Muscle of back (tissue), 11 donors: ENCODE data around the gene TYK2. TPM values are rescaled to one million over a fixed set of nuclear protein-coding genes. Genes with fewer than 3 reads are reported as not detected.
"Not testable (repeated sequence)": the region's sequence is repeated elsewhere in the genome, so short reads cannot be mapped to it uniquely, and the experiment has no call there.

Experiments
- DNase-seq, 3 donors: peaks; one replicate each; pipeline versions ENCODE4 v3.0.0 to v3.0.0-alpha.2; 2013
- polyA plus RNA-seq, 10 donors: library from polyadenylated mRNA; unstranded; fragments of 120-200 nt; gene quantifications; one replicate each; pipeline ENCODE4 v1.2.1, GENCODE V29; 2013; ENCODE audit not compliant: insufficient read length in 10 of 10

The TYK2 gene
- polyA plus RNA-seq, 10 donors: 49.2 to 99.2 (median 62.8) TPM

DNA sequence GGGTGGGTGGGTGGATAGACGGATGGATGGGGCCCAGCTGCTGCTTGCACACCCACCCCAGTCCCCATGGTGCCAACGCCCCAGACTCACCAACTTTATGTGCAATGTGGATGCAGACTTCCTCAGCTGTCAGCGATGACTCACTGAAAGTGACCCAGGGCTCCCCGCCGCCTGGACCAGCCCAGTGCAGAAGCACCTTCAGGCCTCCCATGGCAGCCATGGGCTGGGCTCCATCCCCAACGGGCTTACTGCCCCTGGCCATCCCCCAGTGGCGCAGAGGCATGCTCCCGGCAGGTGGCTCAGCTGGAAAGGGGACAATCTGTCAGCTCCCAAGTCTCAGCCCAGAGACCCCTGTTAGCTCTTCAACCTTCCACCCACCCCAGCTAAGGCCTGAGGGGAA is 2.2 kb downstream of the TYK2 start:
- no peak for DNase-seq

DNA sequence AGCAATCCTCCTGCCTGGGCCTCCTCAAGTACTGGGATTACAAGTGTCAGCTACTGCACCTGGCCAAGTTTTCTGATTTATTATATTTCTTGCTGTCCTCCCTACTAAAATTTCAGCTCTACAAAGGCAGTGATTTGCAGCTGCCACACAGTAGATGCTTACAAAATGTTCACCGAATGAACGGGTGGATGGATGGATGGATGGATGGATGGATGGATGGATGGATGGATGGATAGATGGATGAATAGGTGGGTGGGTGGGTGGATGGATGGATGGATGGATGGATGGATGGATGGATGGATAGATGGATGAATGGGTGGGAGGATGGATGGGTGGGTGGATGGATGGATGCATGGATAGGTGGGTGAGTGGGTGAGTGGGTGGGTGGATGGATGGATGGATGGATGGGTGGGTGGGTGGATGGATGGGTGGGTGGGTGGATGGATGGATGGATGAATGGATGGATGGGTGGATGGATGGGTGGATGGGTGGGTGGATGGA is 3.2 kb downstream of the TYK2 start:
- not testable (repeated sequence) for DNase-seq

DNA sequence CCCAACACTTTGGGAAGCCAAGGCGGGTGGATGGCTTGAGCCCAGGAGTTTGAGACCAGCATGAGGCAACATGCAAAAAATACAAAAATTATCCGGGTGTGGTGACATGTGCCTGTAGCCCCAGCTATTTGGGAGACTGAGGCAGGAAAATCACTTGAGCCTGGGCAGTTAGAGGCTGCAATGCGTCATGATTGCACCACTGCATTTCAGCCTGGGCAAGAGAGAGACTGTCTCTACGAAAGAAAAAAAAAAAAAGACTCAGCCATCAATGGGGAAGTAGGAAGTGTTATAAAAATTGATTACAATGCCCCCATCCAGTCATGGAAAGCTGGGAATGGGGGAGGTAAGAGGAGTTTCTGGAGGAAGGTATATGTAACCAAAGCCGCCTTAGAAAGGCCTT is 5.4 kb downstream of the TYK2 start:
- no peak for DNase-seq

DNA sequence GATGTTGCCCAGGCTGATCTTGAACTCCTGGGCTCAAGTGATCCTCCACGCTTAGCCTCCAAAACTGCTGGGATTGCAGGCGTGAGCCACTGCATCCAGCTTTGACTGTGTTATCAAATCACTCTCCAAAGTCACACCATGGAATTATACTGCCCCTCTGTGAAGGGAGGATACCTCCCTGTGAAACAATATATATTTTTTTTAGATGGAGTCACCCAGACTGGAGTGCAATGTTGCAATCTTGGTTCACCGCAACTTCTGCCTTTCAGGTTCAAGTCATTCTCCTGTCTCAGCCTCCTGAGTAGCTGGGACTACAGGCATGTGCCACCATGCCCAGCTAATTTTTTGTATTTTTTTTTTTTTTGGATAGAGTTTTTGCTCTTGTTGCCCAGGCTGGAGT is 7.7 kb downstream of the TYK2 start:
- DNase-seq: no peak

DNA sequence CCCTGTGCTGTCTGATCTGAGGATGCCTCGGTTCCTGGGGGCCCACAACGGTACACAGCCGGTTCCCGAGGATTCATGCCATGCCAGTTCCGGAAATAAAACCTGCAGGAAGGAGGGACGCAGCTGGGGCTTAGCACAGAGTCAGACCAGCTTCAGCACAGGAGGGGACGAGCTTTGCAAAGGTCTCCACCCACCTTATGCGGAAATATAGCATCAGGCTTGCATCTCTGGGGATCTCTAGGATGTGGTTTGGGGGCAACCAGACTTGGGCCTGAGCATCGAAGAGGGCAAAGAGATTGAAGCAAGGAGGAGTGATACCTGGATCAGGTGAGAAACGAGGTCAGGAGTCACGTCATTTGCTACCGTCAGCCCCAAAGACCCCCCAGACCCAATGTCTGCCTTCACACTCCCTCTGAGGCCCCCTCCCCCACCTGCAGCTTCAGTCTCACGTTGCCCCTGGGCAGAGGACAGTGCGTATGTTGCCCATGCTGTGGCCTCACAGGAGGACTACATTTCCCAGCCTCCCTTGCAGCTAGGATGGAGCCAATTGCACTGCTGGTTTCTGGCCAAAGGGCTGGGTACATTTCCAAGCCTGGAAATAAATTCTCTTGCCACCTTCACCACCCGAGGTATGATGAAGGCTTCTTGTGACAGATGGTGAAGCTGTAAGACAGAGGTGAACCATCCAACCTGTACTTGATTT is 12.1 kb downstream of the TYK2 start:
- no peak for DNase-seq

DNA sequence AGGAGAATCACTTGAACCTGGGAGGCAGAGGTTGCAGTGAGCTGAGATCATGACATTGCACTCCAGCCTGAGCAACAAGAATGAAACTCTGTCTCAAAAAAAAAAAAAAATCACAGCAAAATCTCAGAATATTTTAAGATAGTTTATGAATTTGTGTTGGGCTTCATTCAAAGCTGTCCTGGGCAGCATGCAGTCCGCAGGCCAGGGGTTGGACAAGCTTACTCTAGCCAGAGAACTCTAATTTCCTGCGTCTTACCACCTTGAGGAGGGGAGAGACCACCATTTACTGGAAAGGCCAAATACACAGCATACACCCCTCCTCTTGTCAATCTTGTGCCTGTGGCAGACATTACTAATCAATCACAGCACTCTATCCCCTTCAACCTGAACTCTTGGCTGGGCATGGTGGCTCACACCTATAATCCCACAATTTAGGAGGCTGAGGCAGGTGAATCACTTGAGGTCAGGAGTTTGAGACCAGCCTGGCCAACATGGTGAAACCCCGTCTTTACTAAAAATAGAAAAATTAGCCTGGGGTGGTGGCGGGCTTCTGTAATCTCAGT is 13.3 kb downstream of the TYK2 start:
- DNase-seq: not testable (repeated sequence)

DNA sequence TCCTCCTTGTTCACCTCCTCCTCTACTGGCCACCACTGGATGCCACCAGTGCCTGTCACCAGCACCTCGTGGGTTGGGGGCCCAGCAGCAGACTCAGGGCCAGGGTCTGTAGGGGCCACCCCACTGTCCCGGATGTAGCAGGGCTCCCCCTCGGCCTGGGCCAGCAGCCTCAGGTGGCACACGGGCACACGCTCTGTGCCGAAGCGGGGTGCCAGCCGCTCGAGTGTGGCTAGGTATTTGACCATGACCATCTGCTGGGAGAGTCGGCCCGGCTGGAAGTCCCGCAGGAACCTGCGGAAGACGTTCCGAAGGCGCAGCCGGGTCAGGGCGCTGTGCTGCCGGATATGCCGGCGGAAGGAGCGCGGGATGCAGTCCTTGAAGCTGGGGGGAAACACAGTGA is 14.9 kb downstream of the TYK2 start:
- DNase-seq: no peak

DNA sequence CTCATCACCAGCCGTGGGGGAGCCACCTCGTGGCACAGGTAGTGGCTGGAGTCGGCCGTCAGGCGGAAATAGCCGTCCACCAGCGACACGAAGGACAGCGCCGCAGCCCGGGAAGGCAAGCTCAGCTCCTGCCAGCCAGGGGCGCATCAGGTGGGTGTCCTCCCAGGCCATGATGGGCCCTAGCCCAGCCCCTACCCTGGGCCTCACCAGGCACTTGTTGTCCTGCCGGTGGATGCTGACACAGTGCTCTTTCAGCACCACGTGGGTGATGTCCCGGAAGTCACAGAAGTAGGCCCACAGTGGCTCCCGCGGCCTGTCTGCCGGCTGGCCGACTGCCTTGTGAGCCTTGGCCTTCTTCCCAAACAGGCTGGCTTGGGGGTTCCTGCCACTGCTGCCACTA is 15.7 kb downstream of the TYK2 start:
- DNase-seq: no peak

DNA sequence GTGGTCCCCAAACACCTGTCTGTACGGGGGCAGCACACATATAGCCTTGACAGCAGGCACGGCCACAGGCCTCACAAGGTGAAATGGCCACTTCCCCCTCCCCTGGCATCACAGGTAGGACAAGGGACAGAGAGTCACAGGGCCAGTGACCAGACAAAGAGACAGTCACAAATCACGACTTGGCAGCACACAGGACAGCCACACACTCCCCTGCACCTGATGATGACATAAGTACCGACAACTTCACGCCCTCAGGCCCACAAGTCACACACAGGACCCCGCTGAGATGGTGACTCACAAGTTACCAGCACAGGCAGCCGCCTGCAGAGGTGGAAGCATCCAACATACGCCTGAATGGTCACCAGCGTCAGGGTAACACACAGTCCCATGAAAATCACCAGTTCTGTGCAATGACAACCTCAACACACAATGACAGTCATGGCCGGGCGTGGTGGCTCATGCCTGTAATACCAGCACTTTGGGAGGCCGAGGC is 16.5 kb downstream of the TYK2 start:
- DNase-seq: no peak

DNA sequence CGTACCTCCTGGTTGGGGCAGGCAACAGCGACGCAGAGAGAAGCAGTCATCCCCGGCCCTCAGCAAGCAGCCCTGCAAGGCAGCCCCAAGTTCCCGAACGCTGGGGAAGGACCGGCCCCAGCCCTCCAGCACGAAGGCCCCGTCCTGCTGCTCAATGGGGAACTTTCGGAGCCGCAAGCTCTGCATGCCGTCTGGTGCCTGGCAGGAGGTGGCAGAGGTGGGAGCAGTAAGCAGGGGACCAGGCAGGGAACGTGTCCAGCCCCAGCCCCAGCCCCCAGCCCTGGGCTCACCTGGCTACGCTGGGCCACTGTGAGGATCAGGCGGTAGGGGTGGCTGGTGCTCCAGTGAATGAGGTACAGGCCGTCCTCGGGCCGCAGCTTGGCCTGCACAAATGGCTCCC is 18.1 kb downstream of the TYK2 start:
- DNase-seq: no peak

DNA sequence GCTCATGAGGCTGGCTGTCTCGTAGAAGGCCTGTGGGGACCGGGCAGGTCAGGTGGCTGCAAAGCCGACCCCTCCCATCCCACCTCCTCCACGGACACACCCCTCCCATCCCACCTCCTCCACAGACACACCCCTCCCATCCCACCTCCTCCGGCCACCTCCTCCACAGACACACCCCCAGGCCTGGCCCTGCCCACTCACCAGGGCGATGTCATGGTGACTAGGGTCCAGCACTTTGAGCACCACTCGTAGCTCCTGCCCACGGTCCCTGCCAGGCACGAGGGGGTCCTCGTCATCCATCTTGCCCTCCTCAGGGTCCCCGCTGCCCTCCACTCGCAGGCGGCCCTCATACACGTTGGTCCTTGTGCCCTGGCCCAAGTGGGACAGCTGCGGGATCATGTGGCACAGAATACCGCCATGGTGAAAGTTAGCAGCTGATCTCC is 18.8 kb downstream of the TYK2 start:
- no peak for DNase-seq

DNA sequence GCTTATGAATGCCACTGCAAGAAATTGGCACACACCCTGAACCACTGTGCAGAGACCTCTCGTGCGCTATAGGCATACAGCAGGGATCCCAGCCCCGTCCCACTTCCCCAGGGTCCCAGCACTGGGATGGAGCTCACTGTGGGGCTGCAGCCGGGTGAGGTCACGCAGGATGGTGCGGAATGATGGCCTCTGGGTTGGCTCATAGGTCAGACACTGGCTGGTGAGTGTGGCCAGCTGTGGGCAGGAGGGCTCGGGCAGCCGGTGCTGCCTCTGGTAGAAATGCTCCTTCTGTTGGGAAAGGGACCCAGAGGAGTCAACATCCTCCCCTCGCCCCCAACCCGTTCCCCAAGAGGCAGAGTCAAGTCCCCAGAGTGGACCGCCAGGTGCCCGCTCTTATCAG is 23.9 kb downstream of the TYK2 start:
- no peak for DNase-seq

DNA sequence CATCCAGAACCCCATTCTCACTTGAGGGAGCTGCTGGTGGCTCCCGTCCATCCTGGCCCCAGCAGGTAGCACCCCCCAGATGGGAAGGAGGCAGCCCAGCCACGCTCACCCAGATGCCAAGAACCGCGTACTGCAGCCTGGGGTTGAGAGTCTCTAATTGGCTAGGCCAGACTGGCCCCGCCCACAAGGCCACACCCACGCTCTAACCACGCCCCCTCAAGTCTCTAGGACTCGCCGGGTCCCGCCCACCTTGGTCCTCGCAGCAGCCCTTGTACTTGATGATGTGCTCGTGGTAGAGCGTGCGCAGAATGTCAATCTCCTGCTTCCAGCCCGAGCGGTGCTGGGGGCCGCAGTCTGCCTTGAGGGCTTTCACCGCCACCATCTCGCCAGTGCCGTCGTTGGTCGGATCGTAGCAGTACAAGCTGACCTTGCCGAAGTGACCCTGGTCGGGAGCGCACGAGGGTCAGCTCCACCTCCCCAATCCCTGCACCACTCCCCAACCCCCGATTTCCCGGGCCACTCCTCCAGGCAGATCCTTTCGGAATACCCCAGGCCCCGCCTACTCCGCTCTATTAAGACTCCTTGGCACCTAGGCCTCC is 26.5 kb downstream of the TYK2 start:
- peak in 1 of 3 donors; percentile 39 for DNase-seq

DNA sequence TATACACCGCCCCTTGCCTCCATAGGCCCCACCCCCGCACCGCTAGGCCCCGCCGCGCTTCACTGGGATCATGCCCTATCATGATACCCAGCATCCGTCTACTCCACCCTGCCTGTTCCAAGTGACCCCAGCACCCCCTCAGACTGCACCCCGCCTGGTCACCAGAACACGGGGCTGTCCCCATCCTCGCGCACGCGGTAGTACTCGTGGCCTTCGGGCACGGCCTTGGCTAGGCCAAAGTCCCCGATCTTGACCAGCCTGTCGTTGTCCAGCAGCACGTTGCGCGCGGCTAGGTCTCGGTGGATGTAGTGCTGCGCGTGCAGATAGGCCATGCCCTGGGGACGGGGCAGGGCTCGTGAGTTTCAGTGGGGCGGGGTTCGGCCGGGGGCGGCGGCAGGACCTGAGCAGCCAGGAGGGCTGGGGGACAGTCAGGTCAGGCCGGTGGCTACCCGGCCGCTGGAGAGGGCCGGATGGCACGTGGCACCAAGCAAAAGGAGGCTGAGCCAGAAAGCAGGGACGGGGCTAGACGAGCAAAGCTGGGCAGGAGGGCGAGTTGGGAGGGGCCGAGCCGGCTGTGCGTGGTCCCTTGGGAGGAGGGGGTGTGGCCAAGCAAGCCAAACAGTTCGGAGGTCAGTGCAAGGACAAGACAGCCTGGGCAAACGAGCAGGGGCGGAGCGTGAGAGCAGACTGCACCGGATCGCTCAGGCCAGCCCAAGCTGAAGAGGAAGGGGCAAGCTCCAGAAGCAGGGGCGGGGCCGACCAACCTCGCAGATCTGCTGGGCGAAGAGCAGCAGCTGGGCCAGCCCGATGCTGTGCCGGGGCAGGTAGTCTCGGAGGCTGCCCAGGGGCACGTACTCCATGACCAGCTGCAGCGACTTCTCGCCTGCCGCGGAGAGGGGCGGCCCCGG is 27.4 kb downstream of the TYK2 start:
- peak; percentile 24 to 75 (median 54) for DNase-seq

DNA sequence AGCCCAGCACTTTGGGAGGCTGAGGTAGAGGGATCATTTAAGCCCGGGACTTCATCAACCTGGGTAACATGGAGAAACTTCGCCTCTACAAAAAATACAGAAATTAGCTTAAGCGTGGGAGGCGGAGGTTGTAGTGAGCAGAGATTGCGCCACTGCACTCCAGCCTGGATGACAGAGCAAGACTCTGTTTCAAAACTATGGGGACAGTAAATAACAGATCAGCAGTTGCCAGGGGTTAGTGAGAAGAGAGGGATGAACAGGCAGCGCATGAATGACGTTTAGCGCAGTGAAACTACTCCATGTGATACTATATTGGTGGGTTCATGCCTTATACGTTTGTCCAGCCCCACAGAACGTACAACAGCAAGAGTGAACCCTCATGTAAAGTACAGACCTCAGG is 33.9 kb downstream of the TYK2 start:
- no peak for DNase-seq

DNA sequence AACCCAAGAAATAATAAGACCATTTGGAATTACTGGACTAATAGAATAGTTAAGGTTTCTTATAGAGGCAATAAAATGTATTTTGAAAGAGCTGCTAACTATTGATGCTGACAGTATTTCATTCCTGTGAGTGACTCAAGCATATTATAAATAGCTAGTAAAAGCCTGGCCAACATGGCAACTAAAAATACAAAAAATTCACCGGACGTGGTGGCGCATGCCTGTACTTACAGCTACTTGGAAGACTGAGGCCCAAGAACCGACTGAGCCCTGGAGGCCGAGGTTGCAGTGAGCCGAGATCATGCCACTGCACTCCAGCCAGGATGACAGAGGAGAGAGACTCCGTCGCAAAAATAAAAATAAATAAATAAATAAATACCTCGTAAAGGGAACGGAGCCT is 35.6 kb downstream of the TYK2 start:
- no peak for DNase-seq

DNA sequence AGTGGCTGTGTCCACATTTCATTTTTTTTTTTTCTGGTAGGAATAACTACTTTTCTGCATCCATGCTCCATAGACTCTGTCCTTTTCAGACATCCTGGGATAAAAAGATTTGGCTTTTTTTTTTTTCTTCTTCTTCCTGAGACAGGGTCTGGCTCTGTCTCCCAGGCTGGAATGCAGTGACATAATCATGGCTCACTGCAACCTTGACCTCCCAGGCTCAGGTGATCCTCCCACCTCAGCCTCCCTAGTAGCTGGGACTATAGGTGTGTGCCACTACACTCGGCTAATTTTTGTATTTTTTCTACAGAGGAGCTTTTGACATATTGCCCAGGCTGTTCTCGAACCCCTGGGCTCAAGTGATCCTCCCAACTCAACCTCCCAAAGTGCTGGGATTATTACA is 36.9 kb downstream of the TYK2 start:
- no peak for DNase-seq

DNA sequence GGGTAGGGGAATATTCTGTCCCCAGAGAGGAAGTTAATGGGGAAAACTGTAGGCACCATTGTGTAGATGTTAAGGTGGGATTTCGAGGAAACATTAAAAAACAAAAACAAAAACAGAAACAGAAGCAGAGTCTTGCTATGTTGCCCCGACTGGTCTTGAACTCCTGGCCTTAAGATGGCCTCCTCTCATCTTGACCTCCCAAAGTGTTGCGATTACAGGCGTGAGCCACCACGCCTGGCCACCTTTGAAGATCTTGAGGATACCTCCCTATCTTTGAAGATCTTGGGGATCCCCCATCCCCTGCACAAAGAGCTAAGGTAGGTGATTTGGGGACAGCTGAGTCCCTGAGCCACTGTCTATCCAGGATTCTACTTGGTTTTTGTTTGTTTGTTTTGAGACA is 40.4 kb downstream of the TYK2 start:
- no peak for DNase-seq

DNA sequence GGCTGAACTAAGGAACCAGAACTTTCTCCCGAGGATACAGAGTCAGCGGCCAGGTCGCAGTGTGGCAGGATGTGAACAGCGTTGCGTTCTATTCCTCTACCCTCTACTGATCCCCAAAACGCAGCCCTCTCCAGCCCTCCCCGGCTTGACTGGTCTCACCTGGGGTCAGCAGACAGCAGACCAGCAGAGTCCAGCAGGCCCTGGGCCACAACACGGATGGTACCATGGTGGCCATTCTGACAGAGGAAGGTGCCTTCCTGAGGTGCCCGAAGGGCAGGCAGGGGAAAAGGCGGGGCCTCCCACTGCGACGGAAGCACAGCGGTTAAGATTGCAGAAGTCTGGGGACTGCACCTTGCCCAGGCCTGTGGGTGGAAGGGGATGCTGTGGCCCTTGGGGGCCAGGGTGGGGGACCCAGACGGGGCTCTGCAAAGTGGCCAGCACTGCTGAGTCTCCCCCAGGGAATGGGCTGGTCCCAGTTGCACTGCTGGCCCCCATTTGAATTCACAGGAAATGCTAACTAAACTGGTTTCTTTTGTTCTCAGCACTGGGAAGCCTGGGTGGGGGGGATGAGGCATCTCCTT is 40.9 kb downstream of the TYK2 start, which contains the start of gene ICAM3:
Gene ICAM3 (minus strand): TSS at position 245 of the 581 bp plus-strand sequence. CDS start 10 bp downstream, at position 235.
- no peak for DNase-seq

DNA sequence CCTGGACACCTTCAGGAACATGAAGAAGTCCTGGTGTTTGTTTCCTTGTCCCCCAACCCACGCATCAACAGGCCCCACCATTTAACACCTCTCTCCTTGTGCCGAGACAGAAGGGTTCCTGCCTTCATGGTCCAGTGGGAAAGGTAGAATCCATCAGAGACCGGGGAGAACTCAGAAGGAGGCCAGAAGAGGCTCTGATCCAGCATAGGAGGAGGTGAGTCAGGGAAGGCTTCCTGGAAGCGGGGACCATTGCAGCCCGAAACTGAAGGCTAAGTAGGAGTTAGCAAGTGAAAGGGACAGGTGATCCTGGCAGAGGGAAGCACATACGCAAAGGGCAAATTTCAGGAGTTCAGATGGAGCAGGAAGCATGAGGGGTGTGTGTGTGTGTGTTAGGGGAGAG is 41.4 kb downstream of the TYK2 start:
- no peak for DNase-seq

DNA sequence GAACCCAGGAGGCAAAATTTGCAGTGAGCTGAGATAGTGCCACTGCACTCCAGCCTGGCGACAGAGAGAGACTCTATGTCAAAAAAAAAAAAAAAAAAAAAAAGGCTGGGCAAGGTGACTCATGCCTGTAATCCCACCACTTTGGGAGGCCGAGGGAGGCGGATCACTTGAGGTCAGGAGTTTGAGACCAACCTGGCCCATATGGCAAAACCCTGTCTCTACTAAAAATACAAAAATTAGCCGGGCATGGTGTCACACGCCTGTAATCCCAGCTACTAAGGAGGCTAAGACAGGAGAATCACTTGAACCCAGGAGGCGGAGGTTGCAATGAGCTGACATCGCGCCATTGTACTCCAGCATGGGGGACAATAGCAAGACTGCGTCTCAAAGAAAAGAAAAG is 43.6 kb downstream of the TYK2 start:
- DNase-seq: not testable (repeated sequence)
